Endothelial cell (in vitro differentiated cells): ENCODE data around the gene MAB21L2. TPM values are rescaled to one million over a fixed set of nuclear protein-coding genes. Genes with fewer than 3 reads are reported as not detected.
"Not testable (repeated sequence)": the region's sequence is repeated elsewhere in the genome, so short reads cannot be mapped to it uniquely, and the experiment has no call there.

Experiments
- DNase-seq: peaks from one replicate; pipeline ENCODE4 v3.0.0; 2021; ENCODE audit warnings: low spot score
- H3K27ac Mint-ChIP-seq: one replicate; pipeline ENCODE4 v1.8.0; 2021; ENCODE audit warnings: mixed read lengths, inconsistent platforms; ENCODE audit not compliant: unreplicated experiment
- H3K27me3 Mint-ChIP-seq: one replicate; pipeline ENCODE4 v1.8.0; 2021; ENCODE audit warnings: mild to moderate bottlenecking, moderate library complexity, mixed read lengths, inconsistent platforms; ENCODE audit not compliant: unreplicated experiment
- H3K36me3 Mint-ChIP-seq: one replicate; pipeline ENCODE4 v1.8.0; 2021; ENCODE audit warnings: mild to moderate bottlenecking, low read depth, mixed read lengths, inconsistent platforms; ENCODE audit not compliant: unreplicated experiment
- H3K4me1 Mint-ChIP-seq: one replicate; pipeline ENCODE4 v1.8.0; 2021; ENCODE audit warnings: mild to moderate bottlenecking, mixed read lengths, inconsistent platforms; ENCODE audit not compliant: unreplicated experiment
- H3K4me3 Mint-ChIP-seq: one replicate; pipeline ENCODE4 v1.8.0; 2021; ENCODE audit warnings: mild to moderate bottlenecking, mixed read lengths, inconsistent platforms; ENCODE audit not compliant: unreplicated experiment
- H3K9me3 Mint-ChIP-seq: one replicate; pipeline ENCODE4 v1.8.0; 2021; ENCODE audit warnings: mixed read lengths, inconsistent platforms; ENCODE audit not compliant: unreplicated experiment
- CTCF ChIP-seq: fragments of 200-600 bp; sonication (generic); IDR thresholded peaks from one replicate; pipeline ENCODE4 v1.5.0; 2021; ENCODE audit warnings: antibody characterized with exemption; ENCODE audit not compliant: unreplicated experiment
- long read RNA-seq: library from polyadenylated mRNA; unstranded; transcript quantifications from one replicate; pipeline ENCODE4 v2.0.0, GENCODE V29; 2020; ENCODE audit not compliant: unreplicated experiment
- total RNA-seq: library from RNA; stranded (reverse); fragmentation: NEBNext Ultra II Directional; extraction: Animal tissue kit (Norgen Biotek cat#: 25700); gene quantifications from one replicate; pipeline ENCODE4 v1.2.1, GENCODE V29; 2021; ENCODE audit not compliant: unreplicated experiment

MAB21L2 gene
- total RNA-seq: not detected
- long read RNA-seq: 0 reads

GRCh38 chr4:150582146-150582872 lies at the start of gene MAB21L2:
MAB21L2 (plus strand) TSS chr4:150582151; CDS start chr4:150583030, 879 bp downstream.
- Mint-ChIP-seq H3K27ac (no peak within 1 kb of the TSS), H3K4me1 (peaks cover 32% of the 10 kb centered on the region), H3K36me3 (peaks cover 4% of the 10 kb centered on the region), H3K27me3 (peaks cover 33% of the 10 kb centered on the region), H3K4me3 (peak within 1 kb of the TSS; percentile 90), H3K9me3 (no peaks in the 10 kb centered on the region)
- TF ChIP-seq CTCF: no peak
- peak; percentile 20 for DNase-seq

- peak overlapping the region; percentile 13 for H3K27ac Mint-ChIP-seq
- H3K9me3 Mint-ChIP-seq: no peaks in the 10 kb centered on the region
- no peaks in the 10 kb centered on the region for H3K4me1 Mint-ChIP-seq
Measured at GRCh38 chr4:150533673-150534072, 48.3 kb upstream of the MAB21L2 start.

GRCh38 chr4:150534818-150535217 lies 47.1 kb upstream of the MAB21L2 start:
- Mint-ChIP-seq H3K4me3 (no peak overlapping the region), H3K27me3 (no peaks in the 10 kb centered on the region), H3K27ac (no peak overlapping the region), H3K36me3 (no peaks in the 10 kb centered on the region), H3K9me3 (no peaks in the 10 kb centered on the region), H3K4me1 (no peaks in the 10 kb centered on the region)
- TF ChIP-seq CTCF: no peak
- no peak for DNase-seq

More at GRCh38 chr4:150533673-150534072, 48.3 kb upstream of the MAB21L2 start:
- Mint-ChIP-seq H3K27me3 (no peaks in the 10 kb centered on the region), H3K4me3 (no peak overlapping the region), H3K36me3 (no peaks in the 10 kb centered on the region)
- TF ChIP-seq CTCF: no peak
- no peak for DNase-seq

- H3K9me3 Mint-ChIP-seq, H3K36me3 Mint-ChIP-seq, H3K4me3 Mint-ChIP-seq, H3K27ac Mint-ChIP-seq, DNase-seq, H3K27me3 Mint-ChIP-seq, H3K4me1 Mint-ChIP-seq: not testable (repeated sequence)
Measured at GRCh38 chr4:150537911-150538310, 44.0 kb upstream of the MAB21L2 start.

GRCh38 chr4:150540536-150540935 lies 41.4 kb upstream of the MAB21L2 start:
- no peak for TF ChIP-seq CTCF
- no peak overlapping the region for H3K27ac Mint-ChIP-seq

More at GRCh38 chr4:150540536-150540935, 41.4 kb upstream of the MAB21L2 start:
- no peaks in the 10 kb centered on the region for H3K27me3 Mint-ChIP-seq
- no peak overlapping the region for H3K4me3 Mint-ChIP-seq
- no peak for DNase-seq
- H3K4me1 Mint-ChIP-seq: peaks cover 8% of the 10 kb centered on the region
- H3K9me3 Mint-ChIP-seq: no peaks in the 10 kb centered on the region
- H3K36me3 Mint-ChIP-seq: no peaks in the 10 kb centered on the region
